Neural crest cell (in vitro differentiated cells): ENCODE measurements around the gene RPL14. TPM values are rescaled to one million over a fixed set of nuclear protein-coding genes. Genes with fewer than 3 reads are reported as not detected.
"Not testable (repeated sequence)": the region's sequence is repeated elsewhere in the genome, so short reads cannot be mapped to it uniquely, and the experiment has no call there.

Experiments used
- DNase-seq: peaks from one replicate; pipeline ENCODE4 v3.0.0; 2021; ENCODE audit warnings: low read depth, mixed read lengths, low spot score
- H3K27ac Mint-ChIP-seq: one replicate; pipeline ENCODE4 v1.8.0; 2021; ENCODE audit warnings: mild to moderate bottlenecking, mixed read lengths; ENCODE audit not compliant: unreplicated experiment
- H3K27me3 Mint-ChIP-seq: 2 replicates; pipeline ENCODE4 v1.8.0; 2021; ENCODE audit warnings: low read depth, mild to moderate bottlenecking, mixed read lengths
- H3K36me3 Mint-ChIP-seq: 2 replicates; pipeline ENCODE4 v1.8.0; 2021; ENCODE audit warnings: low read depth, mild to moderate bottlenecking, mixed read lengths
- H3K4me1 Mint-ChIP-seq: 2 replicates; pipeline ENCODE4 v1.8.0; 2021; ENCODE audit warnings: mixed read lengths
- H3K4me3 Mint-ChIP-seq: one replicate; pipeline ENCODE4 v1.8.0; 2021; ENCODE audit warnings: mild to moderate bottlenecking, mixed read lengths
- H3K9me3 Mint-ChIP-seq: 2 replicates; pipeline ENCODE4 v1.8.0; 2021; ENCODE audit warnings: mixed read lengths
- CTCF ChIP-seq: fragments of 200-600 bp; sonication (generic); conservative IDR thresholded peaks from 2 replicates; pipeline ENCODE4 v1.5.0; 2021; ENCODE audit warnings: antibody characterized with exemption, mild to moderate bottlenecking
- total RNA-seq: library from RNA; stranded (reverse); gene quantifications from 2 replicates; pipeline ENCODE4 v1.2.1, GENCODE V29; 2021

RPL14 gene
- total RNA-seq, 1 donor from 2014 or later, result 1,863 TPM

DNA sequence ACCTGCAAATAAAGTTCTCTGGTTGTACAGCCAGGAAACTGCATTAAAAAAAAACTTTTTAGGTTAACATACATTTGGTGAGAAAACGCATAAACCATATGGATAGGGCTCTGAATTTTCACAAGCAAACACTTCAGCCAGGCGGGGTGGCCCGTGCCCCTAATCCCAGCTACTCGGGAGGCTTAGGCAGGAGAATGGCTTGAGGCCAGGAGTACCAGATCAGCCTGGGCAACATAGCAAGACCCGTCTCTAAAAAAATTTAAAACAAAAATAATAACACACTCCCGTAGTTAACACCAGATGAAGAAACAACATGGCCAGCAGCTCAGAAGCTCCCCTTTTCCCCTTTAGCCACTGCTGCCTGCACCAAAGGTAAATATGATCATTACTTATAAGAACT is 3.2 kb upstream of the RPL14 start:
- no peak overlapping the region for H3K27ac Mint-ChIP-seq
- no peaks in the 10 kb centered on the region for H3K9me3 Mint-ChIP-seq
- TF ChIP-seq CTCF, result no peak
- H3K4me3 Mint-ChIP-seq, result peak overlapping the region; percentile 92
- peaks cover 40% of the 10 kb centered on the region for H3K4me1 Mint-ChIP-seq
- H3K36me3 Mint-ChIP-seq, result peaks cover 8% of the 10 kb centered on the region
- H3K27me3 Mint-ChIP-seq, result no peaks in the 10 kb centered on the region
- DNase-seq, result no peak

GRCh38 chr3:40455328-40455727 is 1.8 kb upstream of the RPL14 start:
- Mint-ChIP-seq H3K27ac (no peak overlapping the region), H3K4me1 (peaks cover 45% of the 10 kb centered on the region), H3K36me3 (peaks cover 11% of the 10 kb centered on the region), H3K9me3 (no peaks in the 10 kb centered on the region), H3K27me3 (no peaks in the 10 kb centered on the region), H3K4me3 (peak overlapping the region; percentile 92)
- DNase-seq, result no peak
- no peak for TF ChIP-seq CTCF

GRCh38 chr3:40456279-40456939 is 730 bp upstream of the RPL14 start:
- no peak for TF ChIP-seq CTCF
- no peak for DNase-seq
- peaks cover 15% of the 10 kb centered on the region for H3K36me3 Mint-ChIP-seq
- H3K27me3 Mint-ChIP-seq, result no peaks in the 10 kb centered on the region
- H3K4me1 Mint-ChIP-seq, result peaks cover 45% of the 10 kb centered on the region
- no peaks in the 10 kb centered on the region for H3K9me3 Mint-ChIP-seq
- H3K4me3 Mint-ChIP-seq, result peak overlapping the region; percentile 92
- peak overlapping the region; percentile 92 for H3K27ac Mint-ChIP-seq

GRCh38 chr3:40458473-40458872 is 1.3 kb downstream of the RPL14 start:
- Mint-ChIP-seq H3K27ac (no peak overlapping the region), H3K9me3 (no peaks in the 10 kb centered on the region), H3K4me3 (peak overlapping the region; percentile 92), H3K36me3 (peaks cover 24% of the 10 kb centered on the region), H3K4me1 (peaks cover 31% of the 10 kb centered on the region), H3K27me3 (no peaks in the 10 kb centered on the region)
- DNase-seq, result no peak
- TF ChIP-seq CTCF, result no peak

GRCh38 chr3:40460481-40460880 is 3.3 kb downstream of the RPL14 start:
- H3K4me1 Mint-ChIP-seq, result peaks cover 29% of the 10 kb centered on the region
- not testable (repeated sequence) for H3K4me3 Mint-ChIP-seq, H3K27me3 Mint-ChIP-seq, H3K9me3 Mint-ChIP-seq, H3K27ac Mint-ChIP-seq, DNase-seq
- H3K36me3 Mint-ChIP-seq, result peaks cover 37% of the 10 kb centered on the region

- H3K4me3 Mint-ChIP-seq, result peak overlapping the region; percentile 72
- TF ChIP-seq CTCF, result no peak
- H3K4me1 Mint-ChIP-seq, result peaks cover 24% of the 10 kb centered on the region
- H3K9me3 Mint-ChIP-seq, result no peaks in the 10 kb centered on the region
- H3K36me3 Mint-ChIP-seq, result peaks cover 37% of the 10 kb centered on the region
- H3K27me3 Mint-ChIP-seq, result no peaks in the 10 kb centered on the region
- no peak overlapping the region for H3K27ac Mint-ChIP-seq
- DNase-seq, result no peak
Measured at GRCh38 chr3:40461161-40461560, 4.0 kb downstream of the RPL14 start.

GRCh38 chr3:40462838-40463237 is 5.7 kb downstream of the RPL14 start:
- peaks cover 42% of the 10 kb centered on the region for H3K36me3 Mint-ChIP-seq
- peaks cover 15% of the 10 kb centered on the region for H3K4me1 Mint-ChIP-seq

More at GRCh38 chr3:40462838-40463237, 5.7 kb downstream of the RPL14 start:
- H3K27me3 Mint-ChIP-seq, DNase-seq, H3K9me3 Mint-ChIP-seq: not testable (repeated sequence)
- Mint-ChIP-seq H3K27ac (peak overlapping the region; percentile 27), H3K4me3 (peak overlapping the region; percentile 19)
